Tibial nerve (tissue), 4 donors: Measurements from ENCODE around the gene ANKS1A.

ENCODE experiments used
- CTCF ChIP-seq, 5 experiments: fragments of 200-600 bp in 3 of 5; fragments of 450-650 bp in 2 of 5; sonication (generic) in 3 of 5; IDR thresholded peaks; one replicate each; pipeline ENCODE4 v1.5.1; 2016 to 2019; ENCODE audit warnings: antibody characterized with exemption in 5 of 5, mild to moderate bottlenecking in 3 of 5, moderate library complexity in 2 of 5
- EP300 ChIP-seq, 2 donors: sonication (generic); formaldehyde crosslinking; IDR thresholded peaks; one replicate each; pipeline ENCODE4 v1.6.1; 2017; ENCODE audit warnings: antibody characterized with exemption in 2 of 2, mild to moderate bottlenecking in 1 of 2
- POLR2A ChIP-seq, 2 donors: fragments of 450-650 bp; IDR thresholded peaks; one replicate each; pipeline ENCODE4 v1.6.1; 2017; ENCODE audit warnings: antibody characterized with exemption in 2 of 2, mild to moderate bottlenecking in 2 of 2, moderate library complexity in 2 of 2

DNA sequence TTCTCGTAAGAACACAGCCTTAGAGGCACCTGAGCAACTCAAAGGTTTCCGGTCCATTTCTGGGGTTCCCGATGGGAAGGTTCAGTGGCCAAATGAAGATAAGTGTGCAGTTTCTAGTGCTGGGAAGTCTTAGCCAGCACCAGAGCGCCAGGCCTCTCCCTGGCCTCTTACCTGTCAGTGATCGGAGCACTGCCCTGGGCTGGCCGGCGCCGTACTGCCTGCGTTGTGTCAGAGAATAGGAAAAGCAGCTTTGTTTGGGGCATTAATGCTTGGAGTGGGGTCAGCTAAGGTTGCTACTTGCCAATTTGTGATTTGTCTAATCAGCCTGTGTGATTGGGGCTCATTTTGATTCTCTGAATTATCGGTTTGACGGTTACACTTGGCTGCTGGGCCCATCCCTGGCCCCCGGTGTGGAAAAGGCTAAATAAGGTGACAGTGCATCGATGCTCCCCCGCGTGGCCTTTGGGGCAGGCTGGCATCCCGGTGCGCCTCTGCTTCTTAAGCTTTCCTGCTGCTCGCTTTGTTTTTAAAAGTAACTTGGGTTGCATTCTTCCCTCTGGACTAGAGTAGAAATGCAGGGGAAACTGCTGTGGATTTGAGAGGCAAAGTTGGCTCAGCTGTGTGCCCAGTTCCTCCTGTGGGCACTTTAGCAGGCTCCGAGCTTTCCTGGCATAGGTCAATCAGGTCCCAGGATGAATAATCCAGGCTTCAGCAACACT lies 200.3 kb downstream of the ANKS1A start:
- TF ChIP-seq CTCF (IDR thresholded peaks at IDR 0.05) (no peak), POLR2A (IDR thresholded peaks at IDR 0.05) (no peak), EP300 (IDR thresholded peaks at IDR 0.05) (no peak)
